ENCODE results near the gene CACNA1I.

Gene CACNA1I

DNA sequence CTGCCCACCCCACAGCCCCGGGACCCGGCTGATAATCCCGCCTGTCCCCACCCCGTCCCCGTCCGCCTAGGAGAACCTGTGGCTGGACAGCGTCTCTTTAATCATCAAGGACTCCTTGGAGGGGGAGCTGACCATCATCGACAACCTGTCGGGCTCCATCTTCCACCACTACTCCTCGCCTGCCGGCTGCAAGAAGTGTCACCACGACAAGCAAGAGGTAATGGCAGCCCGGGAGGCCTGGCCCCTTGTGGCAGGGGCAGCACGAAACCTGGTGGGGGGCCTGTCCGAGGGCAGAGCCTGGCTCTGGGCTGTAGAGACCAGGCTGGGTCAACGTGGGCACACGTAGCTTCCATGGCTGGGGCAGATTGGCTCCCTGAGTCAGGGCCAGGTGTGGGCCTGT is 109.1 kb downstream of the CACNA1I start:
- DNase-seq (ENCODE audit: low read depth): no peak
- TF ChIP-seq, protein P1, sequence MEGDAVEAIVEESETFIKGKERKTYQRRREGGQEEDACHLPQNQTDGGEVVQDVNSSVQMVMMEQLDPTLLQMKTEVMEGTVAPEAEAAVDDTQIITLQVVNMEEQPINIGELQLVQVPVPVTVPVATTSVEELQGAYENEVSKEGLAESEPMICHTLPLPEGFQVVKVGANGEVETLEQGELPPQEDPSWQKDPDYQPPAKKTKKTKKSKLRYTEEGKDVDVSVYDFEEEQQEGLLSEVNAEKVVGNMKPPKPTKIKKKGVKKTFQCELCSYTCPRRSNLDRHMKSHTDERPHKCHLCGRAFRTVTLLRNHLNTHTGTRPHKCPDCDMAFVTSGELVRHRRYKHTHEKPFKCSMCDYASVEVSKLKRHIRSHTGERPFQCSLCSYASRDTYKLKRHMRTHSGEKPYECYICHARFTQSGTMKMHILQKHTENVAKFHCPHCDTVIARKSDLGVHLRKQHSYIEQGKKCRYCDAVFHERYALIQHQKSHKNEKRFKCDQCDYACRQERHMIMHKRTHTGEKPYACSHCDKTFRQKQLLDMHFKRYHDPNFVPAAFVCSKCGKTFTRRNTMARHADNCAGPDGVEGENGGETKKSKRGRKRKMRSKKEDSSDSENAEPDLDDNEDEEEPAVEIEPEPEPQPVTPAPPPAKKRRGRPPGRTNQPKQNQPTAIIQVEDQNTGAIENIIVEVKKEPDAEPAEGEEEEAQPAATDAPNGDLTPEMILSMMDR (IDR thresholded peaks at IDR 0.05; ENCODE audit: insufficient read depth, low read depth, low read length, missing control alignments): no peak
- H3K4me3 ChIP-seq (ENCODE audit: low read length): no peak overlapping the region

DNA sequence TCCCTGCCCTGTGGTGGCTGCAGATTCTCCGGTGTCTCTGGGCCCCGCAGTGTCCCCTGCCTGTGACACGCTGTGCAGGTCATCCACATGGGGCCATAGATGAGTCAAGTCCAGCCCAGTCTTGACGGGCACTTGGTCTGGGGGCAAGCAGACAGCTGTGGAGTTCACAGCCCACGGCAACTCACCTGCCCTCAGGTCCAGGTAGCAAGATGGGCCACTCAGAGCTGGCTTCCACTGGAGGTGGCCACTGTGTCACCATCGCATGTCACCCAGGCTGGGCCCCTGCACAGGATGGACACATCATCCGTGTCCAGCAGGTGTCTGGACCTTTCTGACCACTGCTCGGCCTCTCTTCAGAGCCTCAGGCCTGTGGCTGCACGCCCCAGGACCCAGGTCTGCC is 109.9 kb downstream of the CACNA1I start:
- H3K4me3 ChIP-seq (ENCODE audit: low read length): no peak overlapping the region
- TF ChIP-seq, protein P1 (IDR thresholded peaks at IDR 0.05; ENCODE audit: insufficient read depth, low read depth, low read length, missing control alignments): no peak
- DNase-seq (ENCODE audit: low read depth): no peak

GRCh38 chr22:39681038-39681861 is 110.7 kb downstream of the CACNA1I start:
- no peak overlapping the region for H3K4me3 ChIP-seq (ENCODE audit: low read length)
- DNase-seq (ENCODE audit: low read depth): no peak
- TF ChIP-seq, protein P1 (IDR thresholded peaks at IDR 0.05; ENCODE audit: insufficient read depth, low read depth, low read length, missing control alignments): no peak

DNA sequence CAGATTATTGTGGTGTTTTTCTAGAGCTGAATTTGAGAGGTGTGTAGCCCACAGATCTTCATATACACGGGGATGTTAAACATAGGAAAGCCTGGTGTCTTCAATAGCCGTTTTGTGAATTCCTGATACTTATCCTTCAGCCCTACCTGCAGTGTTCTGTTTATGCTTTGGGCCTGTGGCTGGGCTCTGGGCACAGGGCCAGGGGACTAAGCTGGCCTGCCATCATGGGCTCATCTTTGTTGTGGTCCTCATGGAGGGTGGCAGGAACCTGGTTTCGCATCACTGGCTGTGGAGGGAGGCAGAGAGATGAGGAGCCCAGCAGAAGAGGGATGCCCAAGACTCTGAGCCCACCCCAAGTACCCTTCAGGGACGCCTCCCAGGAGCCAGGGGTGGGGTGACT is 112.4 kb downstream of the CACNA1I start:
- no peak for DNase-seq (ENCODE audit: low read depth)
- TF ChIP-seq, protein P1 (IDR thresholded peaks at IDR 0.05; ENCODE audit: insufficient read depth, low read depth, low read length, missing control alignments): no peak
- H3K4me3 ChIP-seq (ENCODE audit: low read length): no peak overlapping the region

DNA sequence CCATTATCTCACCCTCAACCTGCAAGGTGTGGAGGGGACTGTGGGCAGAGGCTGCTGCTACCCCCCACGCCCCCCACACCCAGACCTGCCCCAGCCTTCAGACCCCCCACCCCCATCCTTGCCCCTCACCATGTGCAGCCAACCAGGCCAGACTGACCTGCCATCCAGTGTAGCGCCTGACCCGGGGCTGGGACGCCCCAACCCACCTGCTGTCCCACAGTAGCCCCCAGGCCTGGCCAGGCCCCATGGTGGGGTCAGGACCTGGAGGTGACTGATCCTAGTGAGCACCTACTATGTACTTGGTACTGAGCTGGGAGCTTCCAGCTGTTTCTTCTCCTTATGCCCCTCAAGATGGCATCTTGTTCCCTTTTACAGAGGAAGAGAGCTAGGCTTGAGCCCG is 113.1 kb downstream of the CACNA1I start:
- TF ChIP-seq, protein P1 (IDR thresholded peaks at IDR 0.05; ENCODE audit: insufficient read depth, low read depth, low read length, missing control alignments): no peak
- DNase-seq (ENCODE audit: low read depth): no peak
- H3K4me3 ChIP-seq (ENCODE audit: low read length): no peak overlapping the region

- DNase-seq (ENCODE audit: low read depth): no peak
- TF ChIP-seq, protein P1 (IDR thresholded peaks at IDR 0.05; ENCODE audit: insufficient read depth, low read depth, low read length, missing control alignments): no peak
- H3K4me3 ChIP-seq (ENCODE audit: low read length): no peak overlapping the region
These were observed 114.2 kb downstream of the CACNA1I start for GRCh38 chr22:39684702-39685281.

Data from epithelial cell of esophagus (primary cell).